ENCODE measurements around the gene OSBPL6. TPM values are rescaled to one million over a fixed set of nuclear protein-coding genes. Genes with fewer than 3 reads are reported as not detected.
"Not testable (repeated sequence)": the region's sequence is repeated elsewhere in the genome, so short reads cannot be mapped to it uniquely, and the experiment has no call there.

Gene OSBPL6
- total RNA-seq, 1 experiment from 2014 or later, result 43.1 TPM

DNA sequence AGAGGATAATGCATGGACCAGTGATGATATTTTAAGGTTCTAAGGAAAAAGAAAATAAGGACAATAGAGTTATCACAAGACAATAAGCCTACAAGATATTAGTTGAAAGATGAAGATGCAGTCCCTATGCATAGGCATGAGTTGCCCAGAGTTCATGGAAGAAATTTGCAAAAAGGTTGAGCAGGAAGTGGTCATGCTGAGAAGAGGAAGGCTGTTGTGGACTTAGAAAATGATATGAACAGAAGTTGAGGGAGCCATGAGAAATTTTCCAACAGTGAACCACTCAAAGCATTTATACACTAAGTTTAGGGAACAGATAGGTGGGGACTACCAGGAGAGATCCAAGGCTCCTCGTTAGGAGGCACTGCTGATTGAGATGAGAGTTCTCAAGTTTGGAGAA, 3.5 kb downstream of the OSBPL6 start:
- peaks cover 22% of the 10 kb centered on the region for H3K4me1 Mint-ChIP-seq (ENCODE audit: insufficient read depth, unreplicated experiment)
- CTCF ChIA-PET, result no interaction called here
- H3K27me3 Mint-ChIP-seq (ENCODE audit: insufficient read depth, unreplicated experiment), result no peaks in the 10 kb centered on the region

DNA sequence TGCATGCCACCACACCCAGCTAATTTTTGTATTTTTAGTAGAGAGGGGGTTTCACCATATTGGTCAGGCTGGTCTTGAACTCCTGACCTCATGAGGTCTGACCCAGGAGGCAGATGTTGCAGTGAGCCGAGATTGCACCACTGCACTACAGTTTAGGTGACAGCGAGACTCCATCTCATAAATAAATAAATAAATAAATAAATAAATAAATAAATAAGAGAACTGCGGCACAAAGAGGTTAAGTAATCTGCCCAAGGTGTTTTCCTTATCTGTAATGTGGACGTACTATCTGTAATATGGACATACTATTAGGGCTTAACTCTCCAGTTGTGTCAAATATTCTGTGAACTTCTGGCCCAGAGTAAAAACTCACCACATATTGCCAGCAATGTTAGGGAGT, 4.1 kb downstream of the OSBPL6 start:
- DNase-seq (ENCODE audit: unreplicated experiment); BruUV-seq (replicated peaks); H3K4me3 Mint-ChIP-seq (ENCODE audit: unreplicated experiment); H3K27ac Mint-ChIP-seq (ENCODE audit: low read depth, unreplicated experiment); H3K9me3 Mint-ChIP-seq (ENCODE audit: unreplicated experiment); CTCF ChIA-PET; H3K27me3 Mint-ChIP-seq (ENCODE audit: insufficient read depth, unreplicated experiment): not testable (repeated sequence)
- Mint-ChIP-seq H3K4me1 (ENCODE audit: insufficient read depth, unreplicated experiment) (peaks cover 21% of the 10 kb centered on the region), H3K36me3 (ENCODE audit: insufficient read depth, unreplicated experiment) (peaks cover 11% of the 10 kb centered on the region)
- POLR2A ChIA-PET, result interaction anchor here (0.8 to 2.3 kb wide), 3 partner anchors 98 to 324 kb away, joined by 3 to 8 read pairs (median 3); no protein-coding TSS in a partner anchor
- intact Hi-C loops (cut with micrococcal nuclease), result loop anchor here (10.0 kb wide), 1 partner anchor 136 kb away; no protein-coding TSS in a partner anchor

More for the DNA sequence above, 3.5 kb downstream of the OSBPL6 start:
- intact Hi-C loops (cut with micrococcal nuclease), result loop anchor here (10.0 kb wide), 1 partner anchor 137 kb away; no protein-coding TSS in a partner anchor
- peaks cover 6% of the 10 kb centered on the region for H3K36me3 Mint-ChIP-seq (ENCODE audit: insufficient read depth, unreplicated experiment)
- TF ChIP-seq, protein P1, sequence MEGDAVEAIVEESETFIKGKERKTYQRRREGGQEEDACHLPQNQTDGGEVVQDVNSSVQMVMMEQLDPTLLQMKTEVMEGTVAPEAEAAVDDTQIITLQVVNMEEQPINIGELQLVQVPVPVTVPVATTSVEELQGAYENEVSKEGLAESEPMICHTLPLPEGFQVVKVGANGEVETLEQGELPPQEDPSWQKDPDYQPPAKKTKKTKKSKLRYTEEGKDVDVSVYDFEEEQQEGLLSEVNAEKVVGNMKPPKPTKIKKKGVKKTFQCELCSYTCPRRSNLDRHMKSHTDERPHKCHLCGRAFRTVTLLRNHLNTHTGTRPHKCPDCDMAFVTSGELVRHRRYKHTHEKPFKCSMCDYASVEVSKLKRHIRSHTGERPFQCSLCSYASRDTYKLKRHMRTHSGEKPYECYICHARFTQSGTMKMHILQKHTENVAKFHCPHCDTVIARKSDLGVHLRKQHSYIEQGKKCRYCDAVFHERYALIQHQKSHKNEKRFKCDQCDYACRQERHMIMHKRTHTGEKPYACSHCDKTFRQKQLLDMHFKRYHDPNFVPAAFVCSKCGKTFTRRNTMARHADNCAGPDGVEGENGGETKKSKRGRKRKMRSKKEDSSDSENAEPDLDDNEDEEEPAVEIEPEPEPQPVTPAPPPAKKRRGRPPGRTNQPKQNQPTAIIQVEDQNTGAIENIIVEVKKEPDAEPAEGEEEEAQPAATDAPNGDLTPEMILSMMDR (IDR thresholded peaks at IDR 0.05; ENCODE audit: unreplicated experiment), result no peak
- DNase-seq (ENCODE audit: unreplicated experiment), result no peak
- no TSS peak for BruUV-seq (replicated peaks)
- no peak overlapping the region for H3K4me3 Mint-ChIP-seq (ENCODE audit: unreplicated experiment)
- no peaks in the 10 kb centered on the region for H3K9me3 Mint-ChIP-seq (ENCODE audit: unreplicated experiment)
- H3K27ac Mint-ChIP-seq (ENCODE audit: low read depth, unreplicated experiment), result no peak overlapping the region
- POLR2A ChIA-PET, result interaction anchor here (2.3 kb wide), 1 partner anchor 217 kb away, joined by 8 read pairs; no protein-coding TSS in a partner anchor

DNA sequence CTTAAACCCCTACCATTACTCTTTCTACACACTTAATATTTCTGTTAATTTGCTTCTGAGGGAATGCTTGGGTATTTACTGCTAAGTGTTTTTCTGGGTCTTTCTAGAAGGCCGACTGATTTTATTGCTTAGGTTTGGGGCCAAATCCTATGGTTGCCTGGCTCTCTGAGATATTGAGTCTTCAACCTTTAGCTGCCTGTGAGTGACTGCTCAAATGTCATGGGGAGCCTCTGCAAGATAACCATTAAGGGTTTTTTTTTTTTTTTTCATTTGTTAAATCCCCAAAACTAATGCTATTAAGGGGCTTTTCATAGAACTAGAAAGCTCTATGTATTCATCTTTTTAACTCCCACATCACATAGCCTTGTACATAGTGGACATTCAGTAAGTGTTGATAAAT, 5.0 kb downstream of the OSBPL6 start:
- no peaks in the 10 kb centered on the region for H3K9me3 Mint-ChIP-seq (ENCODE audit: unreplicated experiment)
- BruUV-seq (replicated peaks), result no TSS peak
- peaks cover 23% of the 10 kb centered on the region for H3K4me1 Mint-ChIP-seq (ENCODE audit: insufficient read depth, unreplicated experiment)
- ChIA-PET CTCF (interaction anchor here (0.7 to 1.0 kb wide), 3 partner anchors 68 to 104 kb away, joined by 4 to 5 read pairs (median 4); no protein-coding TSS in a partner anchor), POLR2A (interaction anchor here (0.7 to 2.3 kb wide), 4 partner anchors 16 to 323 kb away, joined by 3 to 8 read pairs (median 3); no protein-coding TSS in a partner anchor)
- H3K36me3 Mint-ChIP-seq (ENCODE audit: insufficient read depth, unreplicated experiment), result peaks cover 11% of the 10 kb centered on the region
- H3K27ac Mint-ChIP-seq (ENCODE audit: low read depth, unreplicated experiment), result no peak overlapping the region
- no peak overlapping the region for H3K4me3 Mint-ChIP-seq (ENCODE audit: unreplicated experiment)
- intact Hi-C loops (cut with micrococcal nuclease), result loop anchor here (10.0 kb wide), 1 partner anchor 135 kb away; no protein-coding TSS in a partner anchor
- H3K27me3 Mint-ChIP-seq (ENCODE audit: insufficient read depth, unreplicated experiment), result no peaks in the 10 kb centered on the region
- TF ChIP-seq, protein P1 (IDR thresholded peaks at IDR 0.05; ENCODE audit: unreplicated experiment), result no peak
- no peak for DNase-seq (ENCODE audit: unreplicated experiment)

DNA sequence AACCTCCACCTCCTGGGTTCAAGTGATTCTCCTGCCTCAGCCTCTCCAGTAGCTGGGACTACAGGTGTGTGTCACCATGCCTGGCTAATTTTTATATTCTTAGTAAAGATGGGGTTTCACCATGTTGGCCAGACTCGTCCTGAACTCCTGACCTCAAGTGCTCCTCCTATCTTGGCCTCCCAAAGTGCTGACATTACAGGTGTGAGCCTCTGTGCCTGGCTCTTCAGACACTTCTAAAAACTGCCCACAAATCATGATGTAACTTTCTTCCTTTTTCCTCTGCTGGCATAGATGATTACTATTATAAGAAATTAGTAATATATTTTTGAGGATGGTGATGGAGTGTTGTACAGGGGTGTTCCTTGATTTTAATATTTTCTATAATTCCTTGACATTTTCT, 6.0 kb downstream of the OSBPL6 start:
- POLR2A ChIA-PET, result interaction anchor here (0.7 to 2.3 kb wide), 2 partner anchors 15 to 214 kb away, joined by 3 to 8 read pairs; no protein-coding TSS in a partner anchor
- Mint-ChIP-seq H3K27me3 (ENCODE audit: insufficient read depth, unreplicated experiment) (no peaks in the 10 kb centered on the region), H3K36me3 (ENCODE audit: insufficient read depth, unreplicated experiment) (peaks cover 11% of the 10 kb centered on the region), H3K27ac (ENCODE audit: low read depth, unreplicated experiment) (no peak overlapping the region), H3K9me3 (ENCODE audit: unreplicated experiment) (no peaks in the 10 kb centered on the region), H3K4me1 (ENCODE audit: insufficient read depth, unreplicated experiment) (peaks cover 33% of the 10 kb centered on the region), H3K4me3 (ENCODE audit: unreplicated experiment) (no peak overlapping the region)
- no TSS peak for BruUV-seq (replicated peaks)
- TF ChIP-seq, protein P1 (IDR thresholded peaks at IDR 0.05; ENCODE audit: unreplicated experiment), result no peak
- DNase-seq (ENCODE audit: unreplicated experiment), result no peak
- intact Hi-C loops (cut with micrococcal nuclease), result no loop called here
- CTCF ChIA-PET, result interaction anchor here (0.8 kb wide), 1 partner anchor 72 kb away, joined by 5 read pairs; no protein-coding TSS in a partner anchor

Data from MCF 10A (cell line).